SW 1271 (cell line): ENCODE measurements around the gene MLST8.
"Not testable (repeated sequence)": the region's sequence is repeated elsewhere in the genome, so short reads cannot be mapped to it uniquely, and the experiment has no call there.

ENCODE experiments used
- DNase-seq, 2 experiments: peaks; one replicate each; lab custom pipeline; 2025; lab: John Stamatoyannopoulos, UW

MLST8 gene

DNA sequence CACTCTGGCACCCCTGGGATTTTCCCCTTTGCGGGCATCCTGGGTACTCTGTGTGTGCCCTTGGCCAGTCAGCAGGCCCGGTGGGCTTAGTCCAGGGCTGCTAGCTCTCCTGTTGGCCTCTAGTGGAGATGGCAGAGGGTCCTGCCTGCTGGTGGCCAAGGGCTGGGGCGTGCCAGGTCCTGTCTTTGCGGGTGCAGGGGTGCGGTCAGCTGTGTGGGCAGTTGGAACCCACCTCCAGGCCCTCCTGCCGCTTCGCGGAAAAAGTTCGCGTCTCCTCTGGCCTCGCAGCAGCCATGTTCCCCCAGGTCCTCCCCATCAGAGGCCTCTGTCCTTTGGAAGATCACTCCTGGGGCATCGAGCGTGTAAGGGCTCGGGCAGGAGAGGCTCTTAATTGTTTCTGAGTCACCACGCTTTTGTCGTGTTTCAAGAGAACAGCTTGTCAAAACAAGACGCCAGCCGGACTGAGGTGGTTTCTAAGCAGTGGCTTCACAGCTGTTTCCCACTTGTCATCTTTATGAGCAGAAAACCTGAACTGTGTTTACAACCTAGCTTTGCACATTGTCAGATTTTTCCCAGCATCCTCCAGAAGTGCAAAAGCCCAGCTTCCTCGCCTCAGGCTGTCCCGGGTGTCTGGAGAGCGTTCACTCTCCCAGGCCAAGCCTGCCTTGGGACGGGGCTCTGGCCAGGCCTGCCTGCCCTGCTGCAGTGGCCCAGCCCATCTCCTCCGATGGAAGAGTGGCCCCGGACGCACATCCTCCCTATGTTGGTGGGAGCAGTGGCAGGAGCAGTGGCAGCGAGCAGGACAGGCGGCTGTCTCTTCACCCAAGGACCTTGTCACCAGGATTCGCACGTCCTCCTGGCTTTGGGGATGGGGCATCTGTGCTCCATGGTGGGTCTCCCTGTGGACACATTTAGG lies 26.0 kb downstream of the MLST8 start:
- no peak for DNase-seq

DNA sequence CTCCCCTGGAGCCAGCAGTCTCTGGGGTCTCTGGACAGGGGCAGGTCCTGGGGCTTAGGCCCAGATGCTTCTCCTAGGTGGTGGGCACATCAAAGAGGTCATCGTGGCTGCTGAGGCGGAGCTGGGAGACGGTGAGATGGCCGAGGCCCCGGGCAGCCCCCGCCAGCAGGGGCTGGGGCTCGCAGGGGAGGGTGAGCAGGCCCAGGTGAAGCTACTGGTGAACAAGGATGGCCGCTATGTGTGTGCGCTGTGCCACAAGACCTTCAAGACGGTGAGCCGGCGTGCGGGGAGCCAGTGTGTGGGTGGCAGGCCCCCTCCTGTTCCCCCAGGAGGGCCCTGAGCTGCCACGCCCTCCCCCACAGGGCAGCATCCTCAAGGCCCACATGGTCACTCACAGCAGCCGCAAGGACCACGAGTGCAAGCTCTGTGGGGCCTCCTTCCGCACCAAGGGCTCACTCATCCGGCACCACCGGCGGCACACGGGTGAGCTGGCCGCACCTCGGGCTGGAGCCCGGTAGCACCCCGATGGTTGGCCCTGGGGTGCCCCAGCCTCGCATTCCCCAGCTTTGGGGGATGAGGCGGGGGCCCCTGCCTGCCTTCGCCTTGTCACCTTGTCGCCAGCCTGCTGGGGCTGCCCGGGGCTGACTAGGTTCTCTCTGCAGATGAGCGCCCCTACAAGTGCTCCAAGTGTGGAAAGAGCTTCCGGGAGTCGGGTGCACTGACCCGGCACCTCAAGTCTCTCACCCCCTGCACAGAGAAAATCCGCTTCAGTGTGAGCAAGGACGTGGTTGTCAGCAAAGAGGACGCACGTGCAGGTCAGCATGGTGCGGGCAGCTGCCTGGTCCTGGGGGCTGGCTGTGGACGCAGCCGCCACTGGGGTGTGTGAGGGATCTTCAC lies 27.1 kb downstream of the MLST8 start:
- no peak for DNase-seq

DNA sequence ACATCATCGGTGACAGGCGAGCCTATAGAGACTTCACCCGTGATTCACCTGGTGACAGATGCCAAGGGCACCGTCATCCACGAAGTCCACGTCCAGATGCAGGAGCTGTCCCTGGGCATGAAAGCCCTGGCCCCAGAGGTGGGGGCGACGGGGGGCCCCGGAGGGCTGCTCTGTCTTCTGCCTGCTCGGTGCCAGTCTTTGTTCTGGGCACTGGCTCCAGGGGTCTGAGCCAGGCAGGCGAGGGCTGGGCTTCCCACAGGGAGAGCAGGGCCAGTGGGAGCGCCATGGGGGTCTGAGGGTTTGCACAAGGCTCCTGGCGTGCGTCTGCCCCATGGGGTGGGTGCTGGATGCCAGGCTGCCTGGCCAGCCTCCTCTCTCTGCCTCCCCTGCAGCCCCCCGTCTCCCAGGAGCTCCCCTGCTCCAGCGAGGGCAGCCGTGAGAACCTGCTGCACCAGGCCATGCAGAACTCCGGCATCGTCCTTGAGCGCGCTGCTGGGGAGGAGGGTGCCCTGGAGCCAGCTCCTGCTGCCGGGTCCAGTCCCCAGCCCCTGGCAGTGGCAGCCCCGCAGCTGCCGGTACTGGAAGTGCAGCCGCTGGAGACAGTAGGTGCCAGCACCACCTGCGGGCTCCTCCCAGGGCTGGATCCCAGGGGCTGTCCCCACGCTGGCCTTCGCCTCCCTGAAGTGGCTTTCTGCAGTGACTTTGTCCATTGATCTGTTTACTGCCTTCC lies 28.0 kb downstream of the MLST8 start:
- no peak for DNase-seq

DNA sequence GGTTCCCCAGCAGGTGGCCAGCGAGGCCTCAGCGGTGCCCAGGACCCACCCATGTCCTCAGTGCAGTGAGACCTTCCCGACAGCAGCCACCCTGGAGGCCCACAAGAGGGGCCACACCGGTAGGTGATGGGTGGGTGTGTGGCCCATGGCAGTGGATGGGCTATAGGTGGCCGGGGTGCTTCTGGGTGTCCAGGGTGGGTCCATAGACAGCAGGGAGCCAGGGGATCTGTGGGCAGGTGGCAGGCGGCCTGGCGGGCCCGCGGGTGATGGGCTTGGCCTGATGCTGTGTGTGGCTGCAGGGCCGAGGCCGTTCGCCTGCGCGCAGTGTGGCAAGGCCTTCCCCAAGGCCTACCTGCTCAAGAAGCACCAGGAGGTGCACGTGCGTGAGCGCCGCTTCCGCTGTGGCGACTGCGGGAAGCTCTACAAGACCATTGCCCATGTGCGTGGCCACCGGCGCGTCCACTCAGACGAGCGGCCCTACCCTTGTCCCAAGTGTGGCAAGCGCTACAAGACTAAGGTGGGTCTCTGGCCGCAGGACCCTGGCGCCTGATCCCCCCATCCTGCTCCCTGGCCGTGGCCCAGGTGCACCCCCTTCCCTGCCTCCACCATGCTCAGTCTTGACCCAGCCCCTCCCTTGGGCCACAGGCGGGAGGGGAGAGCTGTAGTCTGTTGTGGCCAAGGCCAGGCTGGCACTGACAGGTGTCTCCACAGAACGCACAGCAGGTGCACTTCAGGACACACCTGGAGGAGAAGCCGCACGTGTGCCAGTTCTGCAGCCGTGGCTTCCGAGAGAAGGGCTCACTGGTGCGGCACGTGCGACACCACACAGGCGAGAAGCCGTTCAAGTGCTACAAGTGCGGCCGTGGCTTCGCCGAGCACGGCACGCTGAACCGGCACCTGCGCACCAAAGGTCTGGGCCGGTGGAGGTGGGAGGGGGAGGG lies 28.9 kb downstream of the MLST8 start:
- DNase-seq, result no peak

DNA sequence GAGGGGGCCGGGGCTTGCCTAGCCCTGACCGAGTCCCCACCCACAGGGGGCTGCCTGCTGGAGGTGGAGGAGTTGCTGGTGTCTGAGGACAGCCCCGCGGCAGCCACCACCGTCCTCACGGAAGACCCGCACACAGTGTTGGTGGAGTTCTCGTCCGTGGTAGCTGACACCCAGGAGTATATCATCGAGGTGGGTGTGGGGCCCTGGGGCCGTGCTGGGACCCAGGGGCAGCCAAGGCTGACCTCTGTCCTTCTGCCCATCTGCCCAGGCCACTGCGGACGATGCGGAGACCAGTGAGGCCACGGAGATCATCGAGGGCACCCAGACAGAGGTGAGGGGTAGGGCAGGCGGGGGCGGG lies 29.5 kb downstream of the MLST8 start:
- no peak for DNase-seq

DNA sequence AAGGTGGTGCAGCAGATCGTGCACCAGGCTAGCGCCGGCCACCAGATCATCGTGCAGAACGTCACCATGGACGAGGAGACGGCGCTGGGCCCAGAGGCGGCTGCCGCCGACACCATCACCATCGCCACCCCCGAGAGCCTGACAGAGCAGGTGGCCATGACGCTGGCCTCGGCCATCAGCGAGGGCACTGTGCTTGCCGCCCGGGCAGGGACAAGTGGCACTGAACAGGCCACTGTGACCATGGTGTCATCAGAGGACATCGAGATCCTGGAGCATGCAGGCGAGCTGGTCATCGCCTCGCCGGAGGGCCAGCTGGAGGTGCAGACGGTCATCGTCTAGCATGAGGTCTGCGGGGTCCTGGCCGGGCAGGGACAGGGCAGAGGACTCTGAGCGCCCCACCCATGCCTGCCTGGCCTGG lies 30.0 kb downstream of the MLST8 start:
- no peak for DNase-seq

DNA sequence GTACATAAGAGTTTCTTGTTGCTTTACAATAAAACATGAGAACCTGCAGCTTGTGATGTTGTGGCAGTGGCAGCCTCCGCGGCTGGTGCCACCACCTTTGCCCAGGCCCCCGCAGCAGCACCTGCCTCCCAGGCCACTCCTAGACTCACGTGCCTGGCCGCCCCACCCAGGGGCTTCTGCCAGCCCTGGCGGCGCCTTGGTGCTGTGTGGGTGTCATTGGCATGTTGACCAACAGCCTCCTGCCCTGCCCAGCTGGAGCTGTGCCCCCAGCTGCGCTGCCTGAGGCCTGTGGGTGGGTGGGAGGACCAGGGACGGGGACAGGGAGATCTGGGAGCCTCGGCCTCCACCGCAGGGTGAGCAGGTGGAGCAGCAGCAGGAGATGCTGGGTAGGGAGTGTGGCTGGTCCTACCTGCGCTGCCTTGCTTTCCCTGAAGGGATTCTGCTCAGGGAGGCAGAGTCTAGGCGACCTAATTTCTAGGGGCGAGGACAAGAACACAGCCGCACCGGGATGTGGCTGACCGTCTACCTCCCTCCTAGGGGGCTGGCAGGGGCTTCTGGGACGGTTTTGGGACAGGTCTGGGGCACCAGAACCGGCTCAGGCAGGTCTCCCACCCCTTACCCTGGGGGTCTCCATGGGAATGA lies 30.6 kb downstream of the MLST8 start:
- DNase-seq, result no peak

DNA sequence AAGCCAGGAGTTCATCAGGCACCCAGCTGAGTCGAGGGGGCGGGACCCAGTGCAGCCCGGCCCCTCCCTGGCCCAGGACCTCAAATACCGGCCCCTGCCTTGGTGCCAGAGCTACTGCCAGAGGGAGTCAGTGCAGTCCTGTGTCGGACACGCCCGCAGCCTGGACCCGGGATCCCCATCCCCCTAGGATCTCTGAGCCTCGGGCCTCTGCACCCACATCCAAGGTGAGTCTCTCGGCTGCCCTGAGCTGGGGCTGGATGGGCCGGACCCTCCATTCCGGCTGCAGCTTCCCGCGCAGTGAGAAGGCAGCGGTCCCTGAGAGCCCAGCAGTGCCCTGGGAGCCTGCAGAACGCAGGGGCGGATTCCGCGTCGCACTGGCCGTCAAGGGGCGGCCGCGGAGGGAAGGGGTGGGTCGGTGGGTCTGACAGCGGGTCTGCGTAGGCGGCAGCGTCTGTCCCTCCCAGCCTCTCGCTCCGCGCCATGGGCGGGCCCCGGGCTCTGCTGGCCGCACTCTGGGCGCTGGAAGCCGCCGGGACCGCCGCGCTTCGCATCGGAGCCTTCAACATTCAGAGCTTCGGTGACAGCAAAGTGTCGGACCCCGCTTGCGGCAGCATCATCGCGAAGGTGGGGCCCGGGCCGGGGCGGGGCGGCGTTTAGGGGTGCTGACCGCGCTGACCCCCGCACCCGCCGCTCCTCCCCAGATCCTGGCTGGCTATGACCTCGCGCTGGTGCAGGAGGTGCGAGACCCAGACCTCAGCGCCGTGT lies 31.3 kb downstream of the MLST8 start, which contains the start of gene DNASE1L2:
Gene DNASE1L2 (plus strand): TSS at position 108 of the 765 bp plus-strand sequence. CDS start 373 bp downstream, at position 481.
- DNase-seq, result no peak

DNA sequence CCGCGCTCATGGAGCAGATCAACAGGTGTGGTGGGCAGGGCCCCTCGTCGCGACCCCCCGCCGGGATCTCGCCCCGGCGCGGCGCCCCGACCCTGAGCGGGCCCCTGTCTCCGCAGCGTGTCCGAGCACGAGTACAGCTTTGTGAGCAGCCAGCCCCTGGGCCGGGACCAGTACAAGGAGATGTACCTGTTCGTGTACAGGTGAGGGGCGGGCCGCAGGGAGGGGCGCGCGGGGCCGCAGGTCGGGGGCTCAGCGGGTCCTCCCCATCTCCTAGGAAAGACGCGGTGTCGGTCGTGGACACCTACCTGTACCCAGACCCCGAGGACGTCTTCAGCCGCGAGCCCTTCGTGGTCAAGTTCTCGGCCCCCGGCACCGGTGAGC lies 31.8 kb downstream of the MLST8 start:
- DNase-seq, result no peak

DNA sequence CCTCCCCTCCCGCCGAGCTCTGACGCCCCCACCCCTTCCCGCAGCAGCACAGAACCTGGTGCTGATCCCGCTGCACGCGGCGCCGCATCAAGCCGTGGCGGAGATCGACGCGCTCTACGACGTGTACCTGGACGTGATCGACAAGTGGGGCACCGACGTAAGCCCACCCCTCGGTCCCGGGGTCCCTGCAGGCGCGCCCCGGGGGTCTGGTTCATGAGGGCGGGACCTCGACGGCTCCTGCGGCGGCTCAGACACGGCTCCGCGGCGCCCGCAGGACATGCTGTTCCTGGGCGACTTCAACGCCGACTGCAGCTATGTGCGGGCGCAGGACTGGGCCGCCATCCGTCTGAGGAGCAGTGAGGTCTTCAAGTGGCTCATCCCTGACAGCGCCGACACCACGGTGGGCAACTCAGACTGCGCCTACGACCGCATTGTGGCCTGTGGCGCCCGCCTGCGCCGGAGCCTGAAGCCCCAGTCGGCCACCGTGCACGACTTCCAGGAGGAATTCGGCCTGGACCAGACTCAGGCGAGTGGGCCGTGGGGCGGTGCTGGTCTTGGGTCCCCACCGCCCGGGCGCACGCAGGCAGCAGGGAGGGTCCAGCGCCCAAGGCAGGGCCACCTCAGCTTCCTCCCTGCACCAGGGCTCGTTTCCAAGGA lies 32.4 kb downstream of the MLST8 start:
- DNase-seq, result no peak

DNA sequence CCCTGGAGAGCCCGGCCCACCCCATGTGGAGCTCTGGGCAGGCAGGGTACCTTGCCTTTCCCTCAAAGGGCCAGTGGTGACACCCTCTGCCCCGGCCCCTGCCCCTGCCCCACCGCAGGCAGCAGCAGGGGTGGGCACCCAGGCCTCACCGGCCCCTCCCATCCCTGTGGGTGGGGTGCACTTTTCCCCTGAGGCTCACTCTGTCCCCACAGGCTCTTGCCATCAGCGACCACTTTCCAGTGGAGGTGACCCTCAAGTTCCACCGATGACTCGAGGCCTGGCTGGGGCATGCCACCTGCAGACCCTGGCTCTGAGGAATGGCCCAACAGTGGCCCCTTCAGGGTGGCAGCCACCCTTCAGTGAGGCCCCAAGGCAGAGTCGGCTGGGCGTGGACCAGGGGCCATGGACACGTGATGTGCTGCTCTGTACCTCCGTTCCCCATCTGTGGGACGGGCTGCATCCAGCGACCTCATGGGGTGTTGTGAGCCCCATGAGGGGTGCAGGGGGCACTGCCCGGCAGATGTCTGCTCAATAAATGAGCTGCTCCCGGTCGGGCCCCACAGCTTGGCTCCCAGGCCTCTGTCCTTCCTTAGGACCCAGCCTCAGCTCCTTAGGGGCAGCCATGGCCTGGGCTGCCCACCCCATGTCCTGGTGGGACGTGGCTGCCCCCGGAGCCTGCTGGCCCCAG lies 33.0 kb downstream of the MLST8 start:
- DNase-seq, result no peak

DNA sequence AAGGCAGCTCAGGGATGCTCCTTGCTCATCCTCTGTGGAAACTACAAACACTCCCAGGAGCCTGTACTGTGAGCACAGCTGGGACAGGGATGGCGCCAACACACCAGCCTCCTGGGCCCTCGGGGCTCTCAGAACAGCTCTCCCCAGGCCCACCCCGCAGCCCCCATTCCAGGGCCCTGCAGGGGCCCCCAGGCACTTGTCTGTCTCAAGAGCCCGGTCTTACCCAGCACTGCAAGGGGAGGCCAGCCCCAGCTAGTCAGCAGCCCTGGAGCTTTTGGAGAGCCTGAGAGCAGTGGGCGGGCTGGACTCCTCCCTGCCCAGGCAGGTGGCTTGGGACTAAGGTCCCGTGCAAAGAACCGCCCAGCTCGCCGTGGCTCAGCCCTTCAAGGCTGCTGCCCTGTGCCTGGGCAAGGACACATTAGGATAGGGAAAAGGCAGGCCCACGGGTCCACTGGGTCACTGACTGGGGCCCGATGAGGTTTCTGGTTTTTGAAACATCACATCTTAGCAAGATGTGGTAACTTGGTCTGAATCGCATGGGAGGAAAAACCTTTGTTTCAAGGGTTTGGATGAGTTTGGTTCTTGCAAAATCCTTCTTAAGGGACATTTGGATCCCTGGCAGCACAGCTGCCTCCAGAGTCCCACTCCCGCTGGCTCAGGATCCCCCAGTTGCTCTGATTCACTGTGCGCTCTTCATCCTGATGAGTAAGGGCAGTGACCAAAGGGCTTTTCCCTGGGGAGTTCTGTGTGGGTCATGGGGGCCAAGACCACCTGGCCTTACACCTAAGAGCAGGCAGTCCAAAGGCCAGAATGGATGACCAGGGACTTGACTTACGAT lies 33.8 kb downstream of the MLST8 start:
- no peak for DNase-seq

DNA sequence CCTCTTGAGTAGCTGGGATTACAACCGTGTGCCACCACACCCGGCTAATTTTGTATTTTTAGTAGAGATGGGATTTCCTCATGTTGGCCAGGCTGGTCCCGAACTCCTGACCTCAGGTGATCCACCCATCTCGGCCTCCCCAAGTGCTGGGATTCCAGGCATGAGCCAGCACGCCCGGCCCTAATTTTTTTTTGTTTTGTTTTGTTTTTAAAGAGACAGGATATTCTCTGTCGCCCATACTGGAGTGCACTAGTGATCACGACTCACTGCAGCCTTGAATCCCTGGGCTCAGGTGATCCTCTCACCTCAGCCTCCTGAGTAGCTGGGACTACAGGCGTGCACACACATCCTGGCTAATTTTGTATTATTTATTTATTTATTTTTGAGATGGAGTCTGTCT lies 35.1 kb downstream of the MLST8 start:
- not testable (repeated sequence) for DNase-seq

DNA sequence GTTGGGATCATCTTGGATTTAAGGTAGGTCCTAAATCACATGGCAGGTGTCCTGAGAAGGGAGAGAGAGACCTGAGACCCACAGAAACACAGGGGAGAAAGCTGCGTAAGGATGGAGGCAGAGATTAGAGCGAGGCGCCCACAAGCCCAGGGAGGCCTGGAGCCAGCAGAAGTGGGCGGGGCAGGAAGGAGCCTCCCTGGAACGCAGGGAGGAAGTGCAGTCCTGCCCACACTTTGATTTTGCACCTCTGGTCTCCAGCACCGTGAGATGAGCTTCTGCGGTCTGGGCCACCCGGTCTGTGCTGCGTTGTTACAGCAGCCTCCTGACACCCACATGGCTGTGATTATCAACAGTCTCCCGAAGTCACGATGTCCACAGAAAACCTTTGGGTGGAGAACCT lies 37.3 kb downstream of the MLST8 start:
- DNase-seq, result no peak

DNA sequence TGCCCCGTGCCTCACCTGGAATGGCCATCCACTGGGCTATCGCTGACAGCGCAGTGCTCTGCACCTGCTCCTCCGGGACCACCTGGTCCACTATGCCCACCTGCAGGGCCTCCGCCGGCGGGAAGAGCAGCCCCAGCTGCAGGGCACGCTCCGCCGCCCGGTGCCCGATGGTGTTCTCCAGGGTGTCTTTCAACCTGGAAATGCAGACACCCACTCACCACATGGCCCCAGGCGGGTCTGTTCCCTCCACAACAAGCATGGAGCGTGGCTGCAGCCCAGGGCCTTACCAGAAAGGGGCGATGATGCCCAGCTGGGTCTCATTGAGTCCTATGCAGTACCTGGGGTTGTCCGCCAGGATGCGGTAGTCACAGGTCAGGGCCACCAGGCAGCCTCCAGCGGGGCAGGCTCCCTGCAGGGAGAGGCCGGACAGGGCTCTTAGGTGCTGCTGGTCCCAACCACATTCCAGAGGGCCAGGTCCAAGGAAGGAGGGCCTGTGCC lies 37.8 kb downstream of the MLST8 start:
- no peak for DNase-seq

DNA sequence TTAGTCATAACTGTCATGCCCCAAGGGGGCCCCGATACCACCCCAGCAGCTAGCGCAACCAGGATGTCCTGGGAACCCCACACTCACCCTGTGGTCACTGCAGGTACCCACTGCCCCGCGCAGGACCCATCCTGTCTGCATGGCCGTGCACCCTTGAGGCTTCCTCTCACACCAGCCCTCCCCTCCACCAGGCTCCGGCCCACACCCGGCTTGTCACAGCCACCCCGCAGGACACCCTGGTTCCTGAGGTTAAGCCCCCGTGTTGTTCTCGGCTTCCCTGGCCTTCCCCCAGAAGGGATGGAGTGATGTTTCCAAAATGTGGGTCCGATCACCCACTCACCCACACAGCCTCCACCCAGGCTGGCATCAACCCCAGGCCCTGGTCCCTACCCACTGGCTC lies 38.5 kb downstream of the MLST8 start:
- no peak for DNase-seq

DNA sequence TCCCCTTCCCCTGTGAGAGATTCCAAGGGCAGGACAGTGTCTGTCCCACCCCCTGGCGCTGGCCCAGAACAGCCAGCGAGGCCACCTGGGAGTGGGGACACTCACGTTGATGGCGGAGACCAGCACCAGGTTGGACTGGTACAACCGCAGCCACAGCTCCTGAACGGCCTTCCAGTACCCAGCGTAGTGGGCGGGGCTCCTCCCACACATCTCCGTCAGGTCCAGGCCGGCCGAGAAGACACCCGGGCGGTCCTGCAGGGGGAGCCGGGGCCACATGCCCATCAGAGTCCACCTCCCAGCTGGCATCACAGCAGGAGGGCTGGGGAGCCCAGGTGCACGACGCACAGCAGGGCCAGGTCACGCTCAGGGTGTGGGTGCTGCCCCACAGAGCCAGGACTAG lies 39.0 kb downstream of the MLST8 start:
- no peak for DNase-seq
